GM19328 (cell line): ENCODE measurements around the gene ACCSL.

ENCODE experiments used
- ATAC-seq: cut with Tn5 transposase; IDR thresholded peaks from one replicate; pipeline ENCODE4 v1.9.1; 2021; ENCODE audit warnings: mild to moderate bottlenecking, moderate library complexity; ENCODE audit not compliant: unreplicated experiment

Gene ACCSL

GRCh38 chr11:44094260-44094868 is 46.6 kb downstream of the ACCSL start:
- ATAC-seq = no peak

- ATAC-seq = peak; percentile 90
Observed at GRCh38 chr11:44095506-44096359, 48.0 kb downstream of the ACCSL start, which contains the start of gene EXT2. TSS of gene EXT2 (plus strand) at chr11:44095678. CDS start at chr11:44107713, 12,035 bp downstream.

- ATAC-seq = no peak
Observed at GRCh38 chr11:44096360-44097185, 48.8 kb downstream of the ACCSL start.

- ATAC-seq = no peak
Observed at GRCh38 chr11:44097821-44098220, 50.0 kb downstream of the ACCSL start.

- ATAC-seq = no peak
Observed at GRCh38 chr11:44101098-44101497, 53.3 kb downstream of the ACCSL start.

GRCh38 chr11:44104481-44105294 is 56.9 kb downstream of the ACCSL start:
- no peak for ATAC-seq

GRCh38 chr11:44108260-44108659 is 60.5 kb downstream of the ACCSL start:
- ATAC-seq = no peak
